HG02981 (cell line): ENCODE measurements around the gene ELL2.
A peak's percentile ranks its signal among the peaks of the same experiment; 100 is the strongest.

Source experiments
- ATAC-seq: cut with Tn5 transposase; IDR thresholded peaks from one replicate; pipeline ENCODE4 v1.9.1; 2021; ENCODE audit warnings: mild to moderate bottlenecking, moderate library complexity; ENCODE audit not compliant: unreplicated experiment

Gene ELL2

DNA sequence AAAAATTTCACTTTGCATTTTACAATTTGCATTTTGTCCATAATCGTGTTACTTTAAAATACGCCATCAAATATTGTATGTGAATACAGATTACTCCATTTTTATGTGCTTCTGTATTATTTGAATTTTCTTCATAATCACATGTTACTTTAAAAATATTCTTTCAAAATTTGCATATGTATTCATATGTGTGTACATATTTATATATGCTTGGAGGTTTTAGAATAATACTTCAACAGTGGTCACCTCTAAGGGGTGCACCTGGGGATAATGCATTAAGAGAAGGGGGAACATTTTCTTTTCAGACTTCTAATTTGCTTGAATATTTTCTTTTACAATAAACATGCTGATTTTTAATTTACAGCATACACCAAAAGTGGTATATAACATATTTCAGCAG is 21.9 kb upstream of the ELL2 start:
- no peak for ATAC-seq

DNA sequence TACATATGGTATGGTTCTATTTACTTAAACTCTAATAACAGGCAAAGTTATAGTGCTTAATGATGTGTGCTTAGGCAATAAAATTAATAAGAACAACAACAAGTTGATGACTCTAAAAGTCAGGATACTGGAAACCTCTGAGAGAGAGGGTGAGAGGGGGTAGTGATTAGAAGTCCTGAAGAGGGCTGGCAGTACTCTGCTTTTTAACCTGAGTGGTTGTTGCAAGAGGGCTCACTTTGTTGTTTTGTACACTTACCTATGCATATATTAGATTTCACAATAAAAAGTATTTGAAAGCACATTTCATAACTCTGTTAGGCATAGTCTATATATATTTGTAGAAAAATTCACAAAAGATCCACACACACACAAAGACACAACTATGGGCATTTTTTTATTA is 21.4 kb upstream of the ELL2 start:
- ATAC-seq, result no peak

DNA sequence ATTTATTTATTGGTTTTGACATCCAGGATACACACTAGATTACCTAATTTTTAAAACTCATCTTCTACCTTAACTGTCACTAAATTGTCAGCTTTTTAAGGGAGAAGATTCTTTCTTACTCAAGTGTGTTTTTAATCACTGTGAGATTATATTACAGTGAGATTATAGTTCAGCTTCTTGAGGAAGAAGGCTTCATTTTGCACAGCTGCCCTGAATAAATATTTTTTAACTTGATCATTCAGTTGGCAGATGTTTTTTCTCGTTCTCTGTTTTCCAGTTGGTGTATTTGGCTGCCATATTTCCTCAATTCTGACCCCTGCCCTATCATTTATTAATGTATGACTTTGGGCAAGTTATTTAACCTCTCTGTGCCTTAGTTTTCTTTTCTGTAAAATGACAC is 15.0 kb upstream of the ELL2 start:
- ATAC-seq, result no peak

DNA sequence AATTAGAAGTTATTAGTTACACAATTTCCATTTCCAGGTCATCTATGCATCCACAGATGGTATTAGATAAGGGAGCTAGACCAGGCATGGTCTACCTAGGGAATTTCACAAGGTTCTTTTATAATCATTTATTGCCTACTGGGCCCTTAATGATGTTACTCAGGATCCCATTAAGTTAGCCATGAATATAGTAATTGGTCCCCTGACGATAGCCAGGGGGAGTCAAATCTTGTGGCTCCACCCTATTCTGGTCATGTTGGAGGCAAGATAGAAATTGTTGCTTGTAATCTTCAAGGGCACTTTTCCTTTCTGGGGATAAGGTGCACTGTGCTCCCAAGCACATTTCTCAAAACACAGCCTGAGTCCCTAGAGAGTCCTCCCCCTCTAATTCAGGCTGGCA is 14.1 kb upstream of the ELL2 start:
- ATAC-seq, result no peak

DNA sequence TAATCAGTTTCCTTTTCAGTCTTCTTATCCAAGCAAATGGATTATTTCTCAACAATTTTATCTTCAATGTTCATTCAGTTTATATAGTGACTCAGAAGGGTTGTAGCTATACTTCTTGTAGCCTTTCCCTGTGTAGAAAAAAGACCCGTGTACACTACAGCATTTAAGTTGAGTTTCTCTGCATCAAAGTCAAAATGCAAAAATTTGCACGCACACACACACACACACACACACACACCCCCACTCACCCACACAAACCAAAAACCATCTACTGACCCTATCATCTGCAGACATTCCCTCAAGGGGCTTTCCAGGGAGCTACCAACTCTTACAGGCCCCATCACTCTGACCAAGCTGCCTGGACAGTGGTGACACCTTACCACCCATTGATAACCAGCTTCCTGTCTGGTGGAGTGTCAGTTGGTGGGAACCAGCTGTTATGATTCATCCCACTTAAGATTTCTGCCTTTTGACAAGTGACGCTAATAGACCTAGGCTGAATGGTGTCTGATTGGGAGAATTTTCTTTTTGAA is 12.2 kb upstream of the ELL2 start:
- ATAC-seq, result peak; percentile 95

DNA sequence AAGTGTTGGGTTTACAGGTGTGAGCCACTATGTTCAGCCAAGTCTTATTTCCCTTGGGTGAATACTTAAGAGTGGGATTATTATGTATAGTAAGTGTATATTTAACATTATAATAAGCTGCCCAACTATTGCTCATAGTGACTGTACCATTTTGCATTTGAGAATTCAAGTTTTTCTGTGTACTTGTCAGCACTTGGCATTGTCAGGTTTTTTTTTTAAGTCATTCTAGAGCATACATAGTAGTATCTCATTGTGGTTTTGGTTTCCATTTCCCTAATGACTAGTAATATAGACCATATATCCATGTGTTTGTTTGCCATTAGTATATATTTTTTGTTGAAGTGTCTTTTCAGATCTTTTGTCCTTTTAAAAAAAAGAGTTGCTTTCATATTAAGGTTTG is 10.5 kb upstream of the ELL2 start:
- no peak for ATAC-seq

DNA sequence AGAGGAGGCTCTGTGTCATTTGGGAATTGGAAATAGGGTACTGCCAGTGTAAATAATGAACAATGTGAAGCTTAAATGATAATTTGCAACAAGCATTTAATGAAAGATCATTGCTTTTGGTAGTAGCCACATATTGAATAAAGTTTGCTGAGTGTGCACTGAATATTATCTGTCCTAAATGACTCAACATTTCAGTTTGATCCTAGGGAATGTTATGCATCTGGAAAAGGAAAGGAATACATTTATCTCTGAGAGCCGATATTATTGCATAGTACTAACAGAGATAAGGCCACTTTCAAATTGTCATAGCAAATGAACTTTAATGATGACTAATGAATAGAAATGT is 8.7 kb upstream of the ELL2 start:
- ATAC-seq, result no peak

DNA sequence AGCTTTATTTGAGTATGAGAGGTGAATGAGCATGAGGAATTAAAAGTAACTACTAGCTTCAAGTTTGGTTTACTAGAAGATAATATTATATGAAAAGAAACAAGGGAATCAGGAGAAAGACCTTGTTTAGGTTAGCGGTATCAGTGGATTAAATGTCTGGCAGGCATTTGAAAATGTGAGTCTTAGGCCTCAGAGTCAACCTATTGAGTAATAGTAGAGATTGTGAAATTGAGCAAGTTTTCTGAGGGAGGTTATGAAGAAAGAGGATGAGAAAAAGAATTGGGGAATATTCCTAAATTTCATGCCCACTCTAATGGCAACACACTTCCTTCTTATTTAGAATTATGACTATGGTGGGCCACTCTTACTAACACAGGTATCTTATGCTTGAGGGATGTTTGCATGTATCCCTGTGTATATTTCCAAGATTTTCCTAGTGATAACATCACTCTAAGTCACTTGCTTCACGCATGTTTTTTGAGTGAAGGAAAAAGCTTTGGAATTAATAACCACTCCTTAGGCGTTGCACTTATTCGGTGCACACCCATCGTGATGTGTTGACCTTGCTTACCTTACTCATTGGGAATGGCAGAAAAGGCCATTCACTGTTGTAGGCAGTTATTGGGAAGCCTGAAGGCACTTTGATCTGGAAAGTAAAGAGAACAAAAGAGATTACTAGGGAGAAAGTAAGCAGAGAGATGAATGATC is 8.2 kb upstream of the ELL2 start:
- ATAC-seq, result no peak

DNA sequence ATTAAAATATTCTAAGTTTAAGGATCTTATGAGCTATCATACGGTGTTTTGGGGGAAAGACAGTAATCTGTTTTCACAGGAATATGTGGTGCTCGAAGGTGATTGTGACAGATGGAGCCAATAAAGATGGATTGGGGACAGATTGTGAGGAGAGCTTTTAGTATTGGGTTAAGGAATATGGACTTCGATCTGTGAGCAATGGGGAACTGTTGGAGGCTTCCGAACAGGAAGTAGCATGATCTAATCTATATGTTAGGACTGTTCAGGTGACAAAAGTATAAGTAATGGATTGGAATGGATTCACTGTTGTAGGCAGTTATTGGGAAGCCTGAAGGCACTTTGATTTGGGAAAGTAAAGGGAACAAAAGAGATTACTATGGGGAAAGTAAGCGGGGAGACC is 7.4 kb upstream of the ELL2 start:
- no peak for ATAC-seq

DNA sequence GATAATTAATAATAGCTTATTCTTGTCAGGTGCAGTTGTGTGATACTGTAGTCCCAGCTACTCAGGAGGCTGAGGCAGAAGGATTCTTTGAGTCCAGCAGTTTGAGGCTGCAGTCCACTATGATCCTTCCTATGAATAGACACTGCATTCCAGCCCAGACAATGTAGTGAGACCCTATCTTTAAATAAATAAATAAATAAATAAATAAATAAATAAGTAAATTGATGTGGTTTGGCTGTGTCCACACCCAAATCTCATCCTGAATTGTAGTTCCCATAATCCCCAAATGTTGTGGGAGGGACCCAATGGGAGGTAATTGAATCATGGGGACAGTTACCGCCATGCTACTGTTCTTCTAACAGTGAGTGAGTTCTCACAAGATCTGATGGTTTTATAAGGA is 5.6 kb upstream of the ELL2 start:
- no peak for ATAC-seq

DNA sequence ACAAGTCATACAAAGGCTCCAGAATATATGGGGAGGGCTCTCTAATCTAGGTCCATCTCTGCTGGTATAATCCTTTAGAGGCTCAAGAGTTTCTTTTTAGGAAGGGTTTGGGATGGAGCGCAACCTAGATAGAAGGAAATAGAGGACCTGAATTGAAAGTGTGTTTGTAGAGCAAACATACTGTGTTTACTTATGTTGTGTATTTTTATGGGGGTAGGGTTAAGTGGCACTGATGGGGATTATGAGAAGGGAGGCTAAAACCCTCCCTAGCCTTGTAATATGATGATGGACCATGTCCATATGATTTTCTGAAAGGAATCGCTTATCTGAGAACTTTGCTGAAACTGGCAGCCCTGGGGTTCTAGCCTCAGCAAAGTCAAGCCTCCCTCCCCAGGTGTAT is 4.4 kb upstream of the ELL2 start:
- no peak for ATAC-seq

DNA sequence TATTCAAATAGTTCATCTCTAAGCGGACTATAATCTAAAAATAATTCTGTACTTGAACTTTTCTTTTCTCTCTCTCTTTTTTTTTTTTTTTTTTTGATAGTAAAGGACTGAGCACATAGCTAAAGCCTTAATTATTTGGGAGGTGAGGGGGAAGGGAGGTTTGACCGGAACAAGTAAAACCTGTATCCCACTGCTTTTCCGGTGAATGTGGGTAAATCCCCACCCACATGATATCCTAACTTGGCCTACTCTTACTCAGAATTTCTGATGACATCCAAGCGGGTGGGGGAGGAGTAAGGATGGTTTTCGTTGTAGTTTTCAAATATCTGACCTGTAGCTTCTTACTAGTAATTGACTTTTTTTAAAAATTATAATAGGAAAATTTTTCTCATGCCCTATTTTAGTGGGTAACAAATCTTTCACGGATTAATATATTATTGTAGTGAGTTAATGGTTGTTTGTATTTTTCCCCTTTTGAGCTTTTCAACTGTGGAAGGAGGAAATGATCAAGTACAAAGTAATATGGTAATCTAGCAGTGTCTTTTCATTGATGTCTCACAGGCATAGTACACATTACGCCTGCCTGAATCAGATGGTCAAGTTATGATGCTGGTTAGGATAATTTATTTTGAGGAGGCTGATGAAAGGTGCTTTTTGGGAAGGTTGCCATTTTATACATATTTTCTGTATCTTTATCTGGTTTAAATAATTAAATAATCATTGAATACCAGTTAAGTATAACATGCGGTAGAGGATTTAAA is 2.2 kb upstream of the ELL2 start:
- ATAC-seq, result no peak

DNA sequence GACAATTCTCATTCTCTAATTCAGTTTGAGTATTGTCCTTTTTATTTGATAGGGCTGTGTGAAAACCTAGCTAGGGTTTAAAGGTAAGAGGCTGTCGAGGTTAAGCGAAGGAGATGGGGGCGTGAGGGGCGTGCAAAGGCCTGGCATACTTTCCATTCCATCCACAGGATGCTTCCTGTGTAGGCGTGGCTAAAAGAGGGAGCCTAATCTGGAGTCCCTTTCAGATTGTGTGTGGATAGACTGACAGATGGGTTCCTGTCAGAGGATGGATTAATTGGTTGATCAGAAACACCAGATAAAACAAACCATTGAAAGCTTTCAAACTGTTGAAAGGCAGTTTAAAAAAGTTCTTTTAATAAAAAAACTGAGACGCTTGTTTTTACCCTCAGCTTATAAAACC is 1.1 kb upstream of the ELL2 start:
- ATAC-seq, result no peak

DNA sequence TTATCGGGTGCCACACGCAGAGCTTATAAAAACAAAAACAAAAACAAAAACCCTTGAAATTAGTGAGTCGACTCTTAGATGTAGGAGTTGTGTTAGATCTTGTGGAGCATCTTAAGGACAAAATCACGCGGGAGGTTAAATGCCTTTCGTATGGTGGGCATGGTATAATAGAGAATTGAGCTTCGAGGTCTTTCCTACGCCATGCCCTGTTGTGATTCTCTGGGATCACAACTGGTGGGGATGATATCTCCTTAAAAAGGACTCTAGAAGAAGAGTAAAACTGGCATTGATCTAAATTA is 773 bp upstream of the ELL2 start:
- no peak for ATAC-seq

DNA sequence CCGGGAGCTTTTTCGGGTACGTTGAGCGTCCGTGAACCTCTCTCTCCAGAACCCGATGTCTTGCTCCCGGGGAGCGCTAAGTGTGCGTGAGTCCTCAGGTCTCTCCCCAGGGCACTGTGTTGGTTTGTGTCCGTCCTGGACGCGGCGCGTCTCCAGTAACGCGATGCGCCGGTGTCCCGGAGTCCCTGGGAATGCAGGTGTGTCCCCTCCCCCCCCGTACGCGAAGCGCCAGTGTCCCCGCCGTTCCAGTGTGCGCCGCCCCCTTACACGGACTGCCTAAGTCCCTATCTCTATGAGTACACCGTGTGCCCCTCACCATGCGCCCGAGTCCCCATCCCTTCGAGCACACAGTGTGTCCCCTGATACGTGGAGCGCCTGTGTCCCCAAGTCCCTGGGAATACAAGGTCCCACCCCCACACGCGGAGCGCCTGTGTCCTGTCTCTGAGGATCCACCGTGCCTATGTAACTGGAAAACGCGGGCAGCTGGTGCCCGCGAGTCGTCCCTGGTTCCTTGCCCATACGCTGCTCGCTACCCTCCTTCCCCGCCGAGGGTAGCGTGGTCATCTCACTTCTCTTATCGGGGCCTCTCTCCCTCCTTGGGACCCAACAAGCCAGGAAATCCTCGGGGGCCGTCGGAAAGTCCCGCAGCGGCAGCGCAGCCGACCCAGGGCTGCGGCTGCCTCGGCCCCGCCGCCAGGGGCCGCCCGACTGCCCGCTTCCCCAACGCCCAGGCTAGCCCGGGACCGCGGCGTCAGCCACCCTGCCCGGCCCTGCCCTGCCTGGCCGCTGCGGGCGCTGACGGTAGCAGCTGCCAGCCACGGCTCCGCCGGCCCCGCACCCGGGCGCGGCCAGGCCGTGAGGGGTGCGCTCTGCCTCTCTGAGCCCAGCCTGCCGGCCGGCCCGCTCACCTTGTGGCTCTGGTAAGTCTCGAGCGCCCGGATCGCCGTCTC is 709 bp downstream of the ELL2 start:
- peak; percentile 57 for ATAC-seq

DNA sequence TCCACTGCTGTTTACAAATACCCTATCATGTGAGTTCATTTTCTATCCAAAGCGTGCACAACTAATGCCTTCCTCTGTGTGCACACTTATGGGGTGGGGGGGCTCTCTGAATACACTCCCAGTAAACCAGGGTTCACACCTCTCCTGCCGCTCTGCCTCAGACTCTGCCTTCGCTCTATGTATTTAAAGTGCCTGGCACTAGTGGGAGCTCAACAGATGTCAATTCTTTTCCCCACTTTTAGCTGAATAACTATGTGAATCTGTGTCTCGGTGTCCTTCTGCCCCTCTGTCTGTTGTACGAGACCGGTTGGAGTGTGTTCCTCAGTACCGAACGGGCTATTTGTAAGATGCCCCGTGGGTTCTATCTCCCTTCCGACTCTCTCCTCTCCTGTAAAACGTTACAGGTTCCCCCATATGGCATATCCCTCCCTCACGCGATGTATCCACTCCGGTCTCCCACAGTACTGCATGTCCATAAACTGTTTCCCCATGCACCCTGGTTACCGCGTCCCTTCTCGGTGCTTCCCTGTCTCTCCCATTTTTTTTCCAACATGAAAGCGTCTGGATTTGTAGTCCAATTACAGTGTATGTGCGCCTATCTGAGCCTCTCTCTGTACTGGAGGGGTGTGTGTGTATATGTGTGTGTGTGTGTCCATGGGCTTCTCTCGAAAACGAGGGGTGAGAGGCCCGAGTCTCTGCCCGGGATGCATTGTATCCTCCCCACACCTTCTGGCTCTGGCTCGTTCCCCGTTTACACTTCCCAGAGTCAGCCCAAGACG is 1.6 kb downstream of the ELL2 start:
- no peak for ATAC-seq

DNA sequence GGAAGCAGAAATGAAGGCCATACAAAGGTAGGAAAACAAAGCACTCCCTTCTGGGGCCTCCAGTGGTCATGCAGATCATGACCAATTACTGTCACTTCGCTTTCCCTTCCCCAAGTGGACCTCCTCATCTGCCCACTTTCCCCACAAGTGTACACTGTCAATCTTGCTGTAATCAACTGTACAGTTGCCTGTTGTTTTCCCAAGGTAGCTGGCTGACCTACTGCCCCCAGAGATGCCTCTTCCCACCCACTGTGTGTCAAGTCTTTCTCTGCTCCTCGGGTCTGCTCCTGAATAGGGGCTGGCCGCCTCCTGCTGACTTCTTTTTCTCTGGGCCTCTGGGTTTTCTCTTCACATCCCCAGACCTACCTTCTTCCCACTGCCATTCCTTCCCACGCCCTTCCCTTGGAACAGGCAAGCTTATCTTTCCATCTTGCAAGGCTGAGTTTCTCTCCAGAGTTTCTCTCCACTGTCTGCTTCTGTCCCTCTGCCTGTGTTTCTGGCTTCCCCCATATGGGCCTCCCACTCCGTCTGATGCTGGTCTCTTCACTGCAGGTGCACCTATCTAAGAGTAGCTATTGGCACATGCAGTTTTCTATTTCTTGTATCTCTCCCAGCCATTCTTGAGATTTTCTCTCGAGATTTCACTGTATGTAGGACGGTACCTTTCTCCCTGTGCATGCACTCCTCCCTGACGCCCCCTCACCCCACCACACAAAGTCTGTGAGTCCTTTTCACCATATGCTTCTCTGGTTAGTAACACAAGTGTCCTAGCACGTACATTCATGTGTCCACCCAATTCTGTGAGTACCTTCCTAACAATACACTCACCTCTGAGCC is 2.4 kb downstream of the ELL2 start:
- no peak for ATAC-seq

DNA sequence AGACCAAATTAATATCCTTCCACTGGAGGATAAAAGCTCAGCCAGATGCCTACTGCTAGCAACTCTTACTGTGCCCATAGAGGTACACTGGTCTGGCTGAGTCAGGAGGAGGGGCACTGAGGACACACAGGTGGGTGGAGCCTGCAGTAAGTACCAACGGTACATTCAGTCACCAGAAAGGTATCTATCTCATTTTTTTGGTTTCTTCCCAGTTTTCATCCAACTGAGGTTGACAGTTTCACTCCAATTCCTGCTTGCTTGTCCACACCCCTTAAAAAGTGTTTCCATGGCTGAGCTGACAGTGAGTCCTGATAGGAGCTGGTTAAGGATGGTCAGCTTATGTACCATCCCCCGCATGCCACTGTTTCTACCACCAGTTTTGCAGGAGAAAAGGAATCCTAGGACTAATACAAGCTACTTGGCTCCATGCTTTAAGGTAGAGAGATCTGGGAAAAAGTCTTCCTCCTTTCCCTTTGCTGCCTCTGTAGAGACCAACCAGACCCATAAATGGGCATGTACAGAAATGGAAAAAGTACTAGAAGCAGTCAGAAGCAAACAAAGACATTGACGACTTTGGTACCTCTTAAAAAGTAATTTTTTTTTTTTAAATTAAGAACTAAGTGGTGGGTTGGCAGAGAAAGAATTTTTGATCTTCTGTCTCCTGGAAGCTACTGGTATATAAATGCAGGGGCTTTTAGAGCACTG is 3.2 kb downstream of the ELL2 start:
- no peak for ATAC-seq

DNA sequence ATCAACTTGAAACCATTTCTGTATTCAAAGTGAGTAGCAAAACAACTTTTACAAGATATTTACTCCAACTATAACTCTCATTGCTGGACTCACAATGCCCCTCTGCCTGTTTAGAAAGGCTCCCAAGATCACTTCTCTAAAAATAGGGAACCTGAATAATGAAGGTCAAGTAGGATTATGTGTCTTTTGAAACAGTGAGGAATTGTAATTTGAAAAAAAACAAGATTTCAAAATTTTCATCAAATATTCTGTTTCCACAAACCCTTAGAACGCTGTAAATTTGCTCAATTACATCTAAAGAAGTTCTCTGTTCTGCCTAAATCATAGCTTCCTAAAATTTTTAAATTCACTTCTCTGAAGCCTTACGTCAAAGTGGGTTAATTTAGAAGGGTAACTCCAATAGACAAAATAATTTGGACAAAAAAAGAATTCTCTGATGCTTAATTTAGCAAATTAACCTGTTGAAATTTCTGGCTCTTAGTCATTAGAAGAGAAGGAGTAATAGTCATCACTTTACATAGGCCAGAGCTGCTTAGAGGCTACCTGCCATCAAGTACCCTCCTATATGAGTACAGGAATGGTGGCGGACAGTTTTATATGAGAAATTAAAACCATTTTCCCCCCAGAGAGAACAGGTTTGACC is 4.0 kb downstream of the ELL2 start:
- ATAC-seq, result no peak
